ENCODE data around the gene OR2V1.

DNA sequence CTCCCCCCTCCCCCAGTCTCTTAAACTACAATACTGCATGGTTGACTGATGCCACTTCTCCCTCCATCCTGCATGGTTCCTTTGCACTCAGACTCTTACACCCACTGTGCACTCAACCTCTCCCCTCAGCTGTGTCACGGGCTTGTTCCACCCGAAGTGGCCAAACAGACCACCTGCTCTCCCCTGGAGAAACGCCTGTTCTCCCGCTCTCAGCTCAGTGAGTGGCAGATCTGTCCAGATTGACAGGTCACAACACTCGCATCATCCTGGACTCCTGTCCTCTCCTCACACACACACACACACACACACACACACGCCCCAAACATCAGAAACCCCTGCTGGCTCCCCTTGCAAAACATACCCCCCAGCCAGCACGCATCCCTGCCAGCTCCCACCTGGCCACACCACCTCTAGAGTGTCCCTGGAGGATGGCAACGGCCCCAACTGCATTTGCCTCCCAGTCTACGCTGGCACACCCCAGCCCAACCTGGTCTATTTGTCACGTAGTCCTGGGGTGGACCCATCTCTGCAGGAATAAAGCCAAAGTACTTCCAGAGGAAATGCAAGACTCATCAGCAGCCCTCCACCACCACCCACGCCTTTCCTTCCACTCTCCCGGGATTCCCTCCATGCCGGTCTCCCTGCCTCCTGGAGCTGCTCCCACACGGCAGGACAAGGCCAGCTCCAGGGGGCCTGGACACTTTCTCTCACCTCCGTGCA lies 2.9 kb downstream of the OR2V1 start:
- TF ChIP-seq ZFP37 (CRISPR knock-in tag; IDR thresholded peaks at IDR 0.05; ENCODE audit: borderline replicate concordance) (no peak), CEBPB (IDR thresholded peaks at IDR 0.05; ENCODE audit: borderline replicate concordance, low read depth, low read length) (no peak), ZNF746 (CRISPR knock-in tag; IDR thresholded peaks at IDR 0.05) (no peak), POLR2AphosphoS2 (IDR thresholded peaks at IDR 0.05; ENCODE audit: low read depth, low read length) (no peak), RARA (CRISPR knock-in tag; IDR thresholded peaks at IDR 0.05) (no peak), MEIS2 (CRISPR knock-in tag; IDR thresholded peaks at IDR 0.05) (no peak), EZH2 (conservative IDR thresholded peaks at IDR 0.05; ENCODE audit: low read depth, low read length) (no peak)
- TF ChIP-seq, protein P1, sequence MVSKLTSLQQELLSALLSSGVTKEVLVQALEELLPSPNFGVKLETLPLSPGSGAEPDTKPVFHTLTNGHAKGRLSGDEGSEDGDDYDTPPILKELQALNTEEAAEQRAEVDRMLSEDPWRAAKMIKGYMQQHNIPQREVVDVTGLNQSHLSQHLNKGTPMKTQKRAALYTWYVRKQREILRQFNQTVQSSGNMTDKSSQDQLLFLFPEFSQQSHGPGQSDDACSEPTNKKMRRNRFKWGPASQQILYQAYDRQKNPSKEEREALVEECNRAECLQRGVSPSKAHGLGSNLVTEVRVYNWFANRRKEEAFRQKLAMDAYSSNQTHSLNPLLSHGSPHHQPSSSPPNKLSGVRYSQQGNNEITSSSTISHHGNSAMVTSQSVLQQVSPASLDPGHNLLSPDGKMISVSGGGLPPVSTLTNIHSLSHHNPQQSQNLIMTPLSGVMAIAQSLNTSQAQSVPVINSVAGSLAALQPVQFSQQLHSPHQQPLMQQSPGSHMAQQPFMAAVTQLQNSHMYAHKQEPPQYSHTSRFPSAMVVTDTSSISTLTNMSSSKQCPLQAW (CRISPR knock-in tag; IDR thresholded peaks at IDR 0.05): no peak
- TF ChIP-seq, protein P2, sequence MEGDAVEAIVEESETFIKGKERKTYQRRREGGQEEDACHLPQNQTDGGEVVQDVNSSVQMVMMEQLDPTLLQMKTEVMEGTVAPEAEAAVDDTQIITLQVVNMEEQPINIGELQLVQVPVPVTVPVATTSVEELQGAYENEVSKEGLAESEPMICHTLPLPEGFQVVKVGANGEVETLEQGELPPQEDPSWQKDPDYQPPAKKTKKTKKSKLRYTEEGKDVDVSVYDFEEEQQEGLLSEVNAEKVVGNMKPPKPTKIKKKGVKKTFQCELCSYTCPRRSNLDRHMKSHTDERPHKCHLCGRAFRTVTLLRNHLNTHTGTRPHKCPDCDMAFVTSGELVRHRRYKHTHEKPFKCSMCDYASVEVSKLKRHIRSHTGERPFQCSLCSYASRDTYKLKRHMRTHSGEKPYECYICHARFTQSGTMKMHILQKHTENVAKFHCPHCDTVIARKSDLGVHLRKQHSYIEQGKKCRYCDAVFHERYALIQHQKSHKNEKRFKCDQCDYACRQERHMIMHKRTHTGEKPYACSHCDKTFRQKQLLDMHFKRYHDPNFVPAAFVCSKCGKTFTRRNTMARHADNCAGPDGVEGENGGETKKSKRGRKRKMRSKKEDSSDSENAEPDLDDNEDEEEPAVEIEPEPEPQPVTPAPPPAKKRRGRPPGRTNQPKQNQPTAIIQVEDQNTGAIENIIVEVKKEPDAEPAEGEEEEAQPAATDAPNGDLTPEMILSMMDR (CRISPR knock-in tag; IDR thresholded peaks at IDR 0.05): no peak
- TF ChIP-seq, protein P3, sequence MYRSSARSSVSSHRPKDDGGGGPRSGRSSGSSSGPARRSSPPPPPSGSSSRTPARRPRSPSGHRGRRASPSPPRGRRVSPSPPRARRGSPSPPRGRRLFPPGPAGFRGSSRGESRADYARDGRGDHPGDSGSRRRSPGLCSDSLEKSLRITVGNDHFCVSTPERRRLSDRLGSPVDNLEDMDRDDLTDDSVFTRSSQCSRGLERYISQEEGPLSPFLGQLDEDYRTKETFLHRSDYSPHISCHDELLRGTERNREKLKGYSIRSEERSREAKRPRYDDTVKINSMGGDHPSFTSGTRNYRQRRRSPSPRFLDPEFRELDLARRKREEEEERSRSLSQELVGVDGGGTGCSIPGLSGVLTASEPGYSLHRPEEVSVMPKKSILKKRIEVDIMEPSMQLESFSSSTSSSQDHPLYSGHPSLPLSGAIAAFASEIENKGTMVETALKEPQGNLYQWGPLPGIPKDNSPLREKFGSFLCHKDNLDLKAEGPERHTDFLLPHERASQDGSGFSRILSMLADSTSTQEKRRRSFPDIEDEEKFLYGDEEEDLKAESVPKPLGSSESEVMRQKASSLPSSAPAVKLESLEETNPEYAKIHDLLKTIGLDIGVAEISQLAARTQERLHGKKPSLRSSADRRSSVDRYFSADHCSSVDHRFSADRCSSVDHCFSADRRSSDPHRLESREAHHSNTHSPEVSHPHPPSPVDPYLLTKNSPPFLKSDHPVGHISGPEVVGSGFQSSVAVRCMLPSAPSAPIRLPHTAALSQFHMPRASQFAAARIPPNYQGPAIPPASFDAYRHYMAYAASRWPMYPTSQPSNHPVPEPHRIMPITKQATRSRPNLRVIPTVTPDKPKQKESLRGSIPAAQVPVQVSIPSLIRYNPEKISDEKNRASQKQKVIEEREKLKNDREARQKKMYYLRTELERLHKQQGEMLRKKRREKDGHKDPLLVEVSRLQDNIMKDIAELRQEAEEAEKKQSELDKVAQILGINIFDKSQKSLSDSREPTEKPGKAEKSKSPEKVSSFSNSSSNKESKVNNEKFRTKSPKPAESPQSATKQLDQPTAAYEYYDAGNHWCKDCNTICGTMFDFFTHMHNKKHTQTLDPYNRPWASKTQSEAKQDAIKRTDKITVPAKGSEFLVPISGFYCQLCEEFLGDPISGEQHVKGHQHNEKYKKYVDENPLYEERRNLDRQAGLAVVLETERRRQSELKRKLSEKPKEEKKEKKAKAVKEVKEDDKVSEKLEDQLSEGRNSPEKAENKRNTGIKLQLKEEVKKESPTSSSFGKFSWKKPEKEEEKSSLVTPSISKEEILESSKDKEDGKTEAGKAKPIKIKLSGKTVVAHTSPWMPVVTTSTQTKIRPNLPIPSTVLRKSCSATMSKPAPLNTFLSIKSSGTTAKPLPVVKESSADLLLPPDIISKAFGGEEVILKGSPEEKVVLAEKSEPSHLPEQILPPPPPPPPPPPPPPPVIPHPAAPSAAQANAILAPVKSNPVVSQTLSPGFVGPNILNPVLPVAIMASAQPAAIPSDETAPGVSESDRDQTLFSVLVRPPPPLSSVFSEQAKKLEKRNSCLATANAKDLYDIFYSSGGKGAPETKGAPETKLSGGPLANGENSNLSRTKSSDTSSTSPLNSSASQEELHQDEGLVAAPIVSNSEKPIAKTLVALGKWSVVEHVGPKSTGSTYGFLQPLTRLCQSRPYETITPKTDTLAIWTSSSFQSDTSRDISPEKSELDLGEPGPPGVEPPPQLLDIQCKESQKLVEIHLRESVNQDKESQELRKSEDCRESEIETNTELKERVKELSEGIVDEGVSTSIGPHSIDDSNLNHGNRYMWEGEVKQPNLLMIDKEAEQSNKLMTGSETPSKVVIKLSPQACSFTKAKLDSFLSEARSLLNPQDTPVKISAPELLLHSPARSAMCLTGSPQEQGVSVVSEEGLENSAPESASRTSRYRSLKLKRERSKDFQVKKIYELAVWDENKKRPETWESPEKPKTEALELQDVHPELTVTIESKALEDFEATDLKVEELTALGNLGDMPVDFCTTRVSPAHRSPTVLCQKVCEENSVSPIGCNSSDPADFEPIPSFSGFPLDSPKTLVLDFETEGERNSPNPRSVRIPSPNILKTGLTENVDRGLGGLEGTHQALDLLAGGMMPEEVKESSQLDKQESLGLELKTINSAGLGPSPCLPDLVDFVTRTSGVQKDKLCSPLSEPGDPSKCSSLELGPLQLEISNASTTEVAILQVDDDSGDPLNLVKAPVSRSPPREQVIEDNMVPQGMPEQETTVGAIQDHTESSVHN (CRISPR knock-in tag; IDR thresholded peaks at IDR 0.05): no peak
- TF ChIP-seq, protein P4, sequence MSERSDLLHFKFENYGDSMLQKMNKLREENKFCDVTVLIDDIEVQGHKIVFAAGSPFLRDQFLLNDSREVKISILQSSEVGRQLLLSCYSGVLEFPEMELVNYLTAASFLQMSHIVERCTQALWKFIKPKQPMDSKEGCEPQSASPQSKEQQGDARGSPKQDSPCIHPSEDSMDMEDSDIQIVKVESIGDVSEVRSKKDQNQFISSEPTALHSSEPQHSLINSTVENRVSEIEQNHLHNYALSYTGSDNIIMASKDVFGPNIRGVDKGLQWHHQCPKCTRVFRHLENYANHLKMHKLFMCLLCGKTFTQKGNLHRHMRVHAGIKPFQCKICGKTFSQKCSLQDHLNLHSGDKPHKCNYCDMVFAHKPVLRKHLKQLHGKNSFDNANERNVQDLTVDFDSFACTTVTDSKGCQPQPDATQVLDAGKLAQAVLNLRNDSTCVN (CRISPR knock-in tag; IDR thresholded peaks at IDR 0.05; ENCODE audit: borderline replicate concordance): no peak
- TF ChIP-seq, protein P5, sequence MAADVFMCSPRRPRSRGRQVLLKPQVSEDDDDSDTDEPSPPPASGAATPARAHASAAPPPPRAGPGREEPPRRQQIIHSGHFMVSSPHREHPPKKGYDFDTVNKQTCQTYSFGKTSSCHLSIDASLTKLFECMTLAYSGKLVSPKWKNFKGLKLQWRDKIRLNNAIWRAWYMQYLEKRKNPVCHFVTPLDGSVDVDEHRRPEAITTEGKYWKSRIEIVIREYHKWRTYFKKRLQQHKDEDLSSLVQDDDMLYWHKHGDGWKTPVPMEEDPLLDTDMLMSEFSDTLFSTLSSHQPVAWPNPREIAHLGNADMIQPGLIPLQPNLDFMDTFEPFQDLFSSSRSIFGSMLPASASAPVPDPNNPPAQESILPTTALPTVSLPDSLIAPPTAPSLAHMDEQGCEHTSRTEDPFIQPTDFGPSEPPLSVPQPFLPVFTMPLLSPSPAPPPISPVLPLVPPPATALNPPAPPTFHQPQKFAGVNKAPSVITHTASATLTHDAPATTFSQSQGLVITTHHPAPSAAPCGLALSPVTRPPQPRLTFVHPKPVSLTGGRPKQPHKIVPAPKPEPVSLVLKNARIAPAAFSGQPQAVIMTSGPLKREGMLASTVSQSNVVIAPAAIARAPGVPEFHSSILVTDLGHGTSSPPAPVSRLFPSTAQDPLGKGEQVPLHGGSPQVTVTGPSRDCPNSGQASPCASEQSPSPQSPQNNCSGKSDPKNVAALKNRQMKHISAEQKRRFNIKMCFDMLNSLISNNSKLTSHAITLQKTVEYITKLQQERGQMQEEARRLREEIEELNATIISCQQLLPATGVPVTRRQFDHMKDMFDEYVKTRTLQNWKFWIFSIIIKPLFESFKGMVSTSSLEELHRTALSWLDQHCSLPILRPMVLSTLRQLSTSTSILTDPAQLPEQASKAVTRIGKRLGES (CRISPR knock-in tag; IDR thresholded peaks at IDR 0.05; ENCODE audit: borderline replicate concordance): no peak
